Activated CD4-positive, alpha-beta memory T cell treated with anti-CD3 and anti-CD28 coated beads for 36 hours (primary cell): ENCODE data around the gene STK32A. TPM values are rescaled to one million over a fixed set of nuclear protein-coding genes. Genes with fewer than 3 reads are reported as not detected.

Experiments
- CTCF ChIA-PET: fragments of 350-600 bp; sonication (Branson Sonifier 250); formaldehyde crosslinking; loops from one replicate; lab custom pipeline; 2021; ENCODE audit warnings: antibody characterized with exemption, inconsistent platforms; lab: Charles Lee
- POLR2A ChIA-PET: fragments of 350-600 bp; sonication (Branson Sonifier 250); formaldehyde crosslinking; loops from one replicate; lab custom pipeline; 2021; ENCODE audit warnings: antibody characterized with exemption; lab: Charles Lee
- DNase-seq: peaks from one replicate; pipeline ENCODE4 v3.0.0-alpha.2; 2020
- H3K27ac Mint-ChIP-seq: one replicate; pipeline ENCODE4 v1.8.0; 2021; ENCODE audit warnings: mixed read lengths
- H3K27me3 Mint-ChIP-seq: one replicate; pipeline ENCODE4 v1.8.0; 2021; ENCODE audit warnings: mixed read lengths
- H3K36me3 Mint-ChIP-seq: one replicate; pipeline ENCODE4 v1.8.0; 2021; ENCODE audit warnings: mixed read lengths
- H3K4me1 Mint-ChIP-seq: one replicate; pipeline ENCODE4 v1.8.0; 2021; ENCODE audit warnings: low read depth, mixed read lengths
- H3K4me3 Mint-ChIP-seq: one replicate; pipeline ENCODE4 v1.8.0; 2021; ENCODE audit warnings: mild to moderate bottlenecking, mixed read lengths
- H3K9me3 Mint-ChIP-seq: one replicate; pipeline ENCODE4 v1.8.0; 2021; ENCODE audit warnings: mixed read lengths
- intact Hi-C: fragments of 100-400 bp; cut with micrococcal nuclease; formaldehyde crosslinking; loops from one replicate; pipeline ENCODE4 v1.15.1; 2023
- total RNA-seq, 2 experiments: library from RNA; stranded (reverse); gene quantifications; one replicate each; pipeline ENCODE4 v1.2.3, GENCODE V29; 2021

Gene STK32A
- total RNA-seq, 2 experiments from 2014 or later = not detected

DNA sequence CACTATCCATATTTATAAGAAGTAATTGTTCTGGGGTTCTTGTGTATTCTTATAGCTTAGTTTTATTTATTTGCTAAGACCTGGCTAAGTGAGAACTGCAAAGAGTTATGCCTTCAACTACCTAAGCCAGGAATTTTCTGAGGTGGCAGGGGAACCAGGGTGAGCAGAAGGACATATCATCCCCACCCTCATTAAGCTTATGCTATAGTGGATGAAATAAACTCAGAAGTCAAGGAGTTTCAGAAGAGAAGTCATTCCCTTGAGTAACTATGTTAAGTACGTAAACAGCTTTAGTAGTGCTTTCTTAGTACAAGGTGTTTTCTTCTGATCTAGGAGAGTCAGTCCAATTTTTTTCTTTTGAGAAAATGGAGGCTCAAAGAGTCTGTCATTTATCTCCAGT lies 41.7 kb downstream of the STK32A start:
- no peaks in the 10 kb centered on the region for H3K36me3 Mint-ChIP-seq
- intact Hi-C loops = no loop called here
- POLR2A ChIA-PET = no interaction called here
- no peak overlapping the region for H3K27ac Mint-ChIP-seq
- H3K27me3 Mint-ChIP-seq = peaks cover 3% of the 10 kb centered on the region
- H3K9me3 Mint-ChIP-seq = peaks cover 4% of the 10 kb centered on the region
- H3K4me3 Mint-ChIP-seq = no peak overlapping the region
- no peaks in the 10 kb centered on the region for H3K4me1 Mint-ChIP-seq
- DNase-seq = no peak
- CTCF ChIA-PET = no interaction called here

GRCh38 chr5:147286296-147286695 lies 51.5 kb downstream of the STK32A start:
- Mint-ChIP-seq H3K36me3 (no peaks in the 10 kb centered on the region), H3K27me3 (no peaks in the 10 kb centered on the region), H3K4me1 (no peaks in the 10 kb centered on the region), H3K9me3 (peaks cover 27% of the 10 kb centered on the region), H3K4me3 (no peak overlapping the region), H3K27ac (no peak overlapping the region)
- CTCF ChIA-PET = no interaction called here
- intact Hi-C loops = no loop called here
- POLR2A ChIA-PET = no interaction called here
- no peak for DNase-seq

DNA sequence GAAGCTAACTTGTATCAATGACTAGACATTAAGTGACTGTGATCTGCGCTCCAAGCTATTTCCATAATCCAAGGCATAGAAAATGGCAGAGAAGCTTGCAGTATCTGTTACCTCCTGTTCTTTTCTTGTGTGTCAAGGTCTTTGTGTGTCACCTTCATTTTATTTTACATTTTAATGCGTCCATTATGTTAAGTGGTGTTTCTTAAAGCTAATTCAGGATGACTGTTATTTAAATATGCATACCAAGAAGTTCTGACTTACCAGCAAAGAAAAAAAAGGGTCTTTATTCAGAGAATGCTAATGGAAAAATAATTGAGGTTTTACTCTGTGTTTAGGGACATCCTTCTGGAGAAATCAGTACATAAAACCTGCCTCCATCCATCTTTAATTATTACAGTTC lies 52.3 kb downstream of the STK32A start:
- intact Hi-C loops = no loop called here
- ChIA-PET POLR2A (no interaction called here), CTCF (no interaction called here)
- H3K27ac Mint-ChIP-seq = no peak overlapping the region
- H3K4me3 Mint-ChIP-seq = no peak overlapping the region
- H3K4me1 Mint-ChIP-seq = no peaks in the 10 kb centered on the region
- H3K9me3 Mint-ChIP-seq = peaks cover 31% of the 10 kb centered on the region
- DNase-seq = no peak
- H3K36me3 Mint-ChIP-seq = no peaks in the 10 kb centered on the region
- no peaks in the 10 kb centered on the region for H3K27me3 Mint-ChIP-seq

- Mint-ChIP-seq H3K9me3 (peaks cover 14% of the 10 kb centered on the region), H3K27ac (no peak overlapping the region), H3K36me3 (no peaks in the 10 kb centered on the region), H3K4me1 (no peaks in the 10 kb centered on the region), H3K4me3 (no peak overlapping the region), H3K27me3 (no peaks in the 10 kb centered on the region)
- no peak for DNase-seq
- POLR2A ChIA-PET = no interaction called here
- CTCF ChIA-PET = no interaction called here
- intact Hi-C loops = no loop called here
Observed at GRCh38 chr5:147290261-147290660, 55.4 kb downstream of the STK32A start.

DNA sequence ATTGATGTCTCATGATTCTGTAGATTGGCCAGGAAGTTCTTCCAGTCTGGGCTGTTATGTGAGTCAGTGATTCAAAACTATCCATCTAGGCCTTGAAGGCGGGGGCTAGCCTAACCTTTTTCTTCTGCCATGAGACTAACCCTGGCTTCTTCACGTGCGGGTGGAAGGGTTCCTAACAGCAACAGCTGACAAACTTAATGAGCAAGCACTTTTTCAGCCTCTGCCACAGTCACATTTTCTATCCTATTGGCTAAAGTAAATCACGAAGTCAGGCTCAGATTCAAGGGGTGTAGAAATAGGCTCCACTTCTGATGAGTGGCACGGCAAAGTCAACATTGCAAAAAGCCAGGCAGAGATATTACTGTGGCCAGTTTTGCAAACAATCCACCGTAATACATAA lies 68.4 kb downstream of the STK32A start:
- Mint-ChIP-seq H3K27ac (no peak overlapping the region), H3K27me3 (no peaks in the 10 kb centered on the region), H3K4me3 (no peak overlapping the region), H3K9me3 (peaks cover 4% of the 10 kb centered on the region), H3K36me3 (no peaks in the 10 kb centered on the region), H3K4me1 (no peaks in the 10 kb centered on the region)
- ChIA-PET CTCF (no interaction called here), POLR2A (no interaction called here)
- no peak for DNase-seq
- intact Hi-C loops = no loop called here

- POLR2A ChIA-PET = no interaction called here
- H3K4me3 Mint-ChIP-seq = no peak overlapping the region
- H3K36me3 Mint-ChIP-seq = no peaks in the 10 kb centered on the region
- DNase-seq = no peak
- H3K9me3 Mint-ChIP-seq = peaks cover 4% of the 10 kb centered on the region
- CTCF ChIA-PET = no interaction called here
- intact Hi-C loops = no loop called here
- no peaks in the 10 kb centered on the region for H3K4me1 Mint-ChIP-seq
- no peaks in the 10 kb centered on the region for H3K27me3 Mint-ChIP-seq
- H3K27ac Mint-ChIP-seq = no peak overlapping the region
Observed at GRCh38 chr5:147303976-147304375, 69.2 kb downstream of the STK32A start.

DNA sequence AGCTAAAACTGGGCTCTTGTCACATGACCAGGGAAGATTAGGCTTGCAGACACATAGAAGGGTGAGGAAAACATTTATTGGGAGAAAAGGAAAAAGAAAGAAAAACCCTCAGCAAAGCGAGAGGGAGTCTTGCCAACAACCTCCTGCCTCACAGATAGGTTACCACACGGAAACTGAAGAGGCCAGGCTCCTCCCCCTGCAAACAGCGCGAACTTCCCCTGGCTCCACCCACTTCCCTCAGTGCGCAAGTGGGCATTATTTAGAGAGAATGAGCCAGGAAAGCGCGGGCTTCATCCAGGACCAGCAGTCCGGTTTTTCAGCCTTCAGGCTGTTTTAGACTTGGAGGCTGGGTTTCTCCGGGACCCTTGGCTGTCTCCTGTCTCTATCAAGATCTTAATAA lies 70.3 kb downstream of the STK32A start:
- no peaks in the 10 kb centered on the region for H3K36me3 Mint-ChIP-seq
- no peaks in the 10 kb centered on the region for H3K4me1 Mint-ChIP-seq
- intact Hi-C loops = no loop called here
- DNase-seq = no peak
- H3K4me3 Mint-ChIP-seq = no peak overlapping the region
- peaks cover 4% of the 10 kb centered on the region for H3K9me3 Mint-ChIP-seq
- H3K27me3 Mint-ChIP-seq = no peaks in the 10 kb centered on the region
- no peak overlapping the region for H3K27ac Mint-ChIP-seq
- CTCF ChIA-PET = no interaction called here
- POLR2A ChIA-PET = no interaction called here

GRCh38 chr5:147306351-147306750 lies 71.5 kb downstream of the STK32A start:
- ChIA-PET POLR2A (no interaction called here), CTCF (no interaction called here)
- Mint-ChIP-seq H3K27ac (no peak overlapping the region), H3K4me3 (no peak overlapping the region), H3K9me3 (peaks cover 4% of the 10 kb centered on the region), H3K27me3 (no peaks in the 10 kb centered on the region), H3K36me3 (no peaks in the 10 kb centered on the region), H3K4me1 (no peaks in the 10 kb centered on the region)
- intact Hi-C loops = no loop called here
- DNase-seq = no peak

- CTCF ChIA-PET = no interaction called here
- Mint-ChIP-seq H3K4me3 (no peak overlapping the region), H3K36me3 (no peaks in the 10 kb centered on the region), H3K9me3 (peaks cover 4% of the 10 kb centered on the region), H3K27ac (no peak overlapping the region), H3K4me1 (no peaks in the 10 kb centered on the region), H3K27me3 (no peaks in the 10 kb centered on the region)
- DNase-seq = no peak
- intact Hi-C loops = no loop called here
- POLR2A ChIA-PET = no interaction called here
Observed at GRCh38 chr5:147307170-147307569, 72.3 kb downstream of the STK32A start.

- ChIA-PET CTCF (interaction anchor here (0.7 kb wide), 1 partner anchor 1620 kb away, joined by 3 read pairs; no protein-coding TSS in a partner anchor), POLR2A (no interaction called here)
- H3K27me3 Mint-ChIP-seq = no peaks in the 10 kb centered on the region
- H3K4me3 Mint-ChIP-seq = no peak overlapping the region
- no peak overlapping the region for H3K27ac Mint-ChIP-seq
- intact Hi-C loops = no loop called here
- no peak for DNase-seq
- no peaks in the 10 kb centered on the region for H3K9me3 Mint-ChIP-seq
- no peaks in the 10 kb centered on the region for H3K36me3 Mint-ChIP-seq
- no peaks in the 10 kb centered on the region for H3K4me1 Mint-ChIP-seq
Observed at GRCh38 chr5:147309621-147310020, 74.8 kb downstream of the STK32A start.

DNA sequence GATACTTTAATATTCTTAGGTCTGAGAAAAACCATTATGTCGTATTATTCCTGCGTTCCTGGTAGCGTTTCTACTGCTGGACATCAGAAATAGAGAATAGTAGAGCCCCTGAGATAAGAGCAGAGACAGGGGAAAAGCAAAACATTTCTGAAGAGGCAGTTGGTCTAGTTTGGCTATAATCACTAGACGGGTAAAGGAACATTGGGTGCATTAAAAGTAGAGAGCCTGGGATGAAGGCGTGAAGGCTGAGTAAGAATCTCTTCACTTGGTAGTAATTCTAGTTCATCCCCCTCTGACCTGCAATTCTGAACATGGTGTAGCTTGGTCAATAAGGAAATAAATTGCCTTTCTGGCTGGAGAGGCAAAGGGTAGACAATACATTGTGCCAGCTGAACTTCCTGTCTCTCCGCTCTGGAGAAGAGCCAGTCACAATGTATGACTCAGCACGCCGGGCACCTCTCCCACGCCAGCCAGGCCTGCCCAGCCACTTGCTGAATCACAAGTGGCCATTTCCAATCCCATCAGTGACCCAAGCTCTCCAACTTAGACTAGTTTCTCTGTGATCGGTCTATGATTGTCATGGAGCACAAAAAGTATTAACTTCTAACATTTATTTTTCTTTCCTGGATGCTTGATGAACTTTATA lies 75.4 kb downstream of the STK32A start:
- Mint-ChIP-seq H3K27me3 (no peaks in the 10 kb centered on the region), H3K4me3 (no peak overlapping the region), H3K9me3 (no peaks in the 10 kb centered on the region), H3K4me1 (no peaks in the 10 kb centered on the region), H3K27ac (no peak overlapping the region), H3K36me3 (no peaks in the 10 kb centered on the region)
- ChIA-PET POLR2A (no interaction called here), CTCF (interaction anchor here (0.7 kb wide), 1 partner anchor 1620 kb away, joined by 3 read pairs; no protein-coding TSS in a partner anchor)
- DNase-seq = no peak
- intact Hi-C loops = no loop called here

DNA sequence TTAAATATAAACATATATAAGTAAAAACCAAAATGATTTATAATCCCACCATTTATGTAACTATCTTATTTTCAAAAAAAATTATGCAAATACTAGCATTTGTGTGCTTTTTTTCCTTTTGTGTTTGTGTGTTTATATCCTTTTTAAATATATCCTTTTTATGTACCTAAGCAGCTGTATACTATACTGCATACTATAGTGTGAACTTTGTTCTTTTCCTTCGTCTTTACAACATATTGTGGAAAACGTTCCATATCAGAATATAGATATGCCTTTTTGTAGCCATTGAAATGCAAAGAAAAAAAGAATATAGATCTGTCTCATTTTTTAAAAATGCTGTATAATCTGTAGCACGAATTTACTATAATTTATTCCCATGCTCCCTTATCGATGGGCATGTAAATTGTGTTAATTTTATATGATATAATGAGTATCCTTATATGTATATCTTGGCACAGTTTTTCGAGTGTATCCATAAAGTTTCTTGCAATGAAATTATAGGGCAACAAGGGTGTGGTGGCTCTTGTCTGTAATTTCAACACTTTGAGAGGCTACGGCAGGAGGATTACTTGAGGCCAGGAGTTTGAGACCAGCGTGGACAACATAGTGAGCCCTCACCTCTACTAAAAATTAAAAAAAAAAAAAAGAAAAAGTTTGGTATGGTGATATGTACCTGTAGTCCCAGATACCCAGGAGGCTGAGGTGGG lies 83.3 kb downstream of the STK32A start:
- Mint-ChIP-seq H3K27me3 (no peaks in the 10 kb centered on the region), H3K4me3 (no peak overlapping the region), H3K36me3 (no peaks in the 10 kb centered on the region), H3K9me3 (no peaks in the 10 kb centered on the region), H3K4me1 (no peaks in the 10 kb centered on the region), H3K27ac (no peak overlapping the region)
- DNase-seq = no peak
- ChIA-PET POLR2A (no interaction called here), CTCF (no interaction called here)
- intact Hi-C loops = no loop called here

DNA sequence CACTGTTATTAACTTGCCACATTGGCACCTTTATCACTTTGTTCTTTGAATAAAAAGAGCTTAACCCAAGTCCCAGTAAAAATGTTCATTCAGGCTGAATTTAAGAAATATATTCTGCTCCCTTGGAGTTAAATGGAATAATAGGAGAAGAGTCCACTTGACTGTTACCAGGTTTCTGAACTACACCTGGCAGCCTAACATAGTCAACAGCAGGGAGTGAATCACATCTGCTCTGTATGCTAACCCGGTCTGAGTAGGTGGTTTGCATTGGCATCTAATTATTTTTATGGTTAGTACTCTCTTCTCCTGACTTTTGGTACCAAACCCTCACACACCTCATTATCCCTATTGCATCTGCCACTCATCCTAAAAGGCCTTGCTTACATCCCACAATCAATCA lies 86.7 kb downstream of the STK32A start:
- no peak overlapping the region for H3K27ac Mint-ChIP-seq
- no peaks in the 10 kb centered on the region for H3K36me3 Mint-ChIP-seq
- DNase-seq = no peak
- H3K4me3 Mint-ChIP-seq = no peak overlapping the region
- H3K27me3 Mint-ChIP-seq = no peaks in the 10 kb centered on the region
- ChIA-PET CTCF (no interaction called here), POLR2A (no interaction called here)
- no peaks in the 10 kb centered on the region for H3K9me3 Mint-ChIP-seq
- no peaks in the 10 kb centered on the region for H3K4me1 Mint-ChIP-seq
- intact Hi-C loops = no loop called here
